Endodermal cell (in vitro differentiated cells): Measurements from ENCODE around the gene LPP. TPM values are rescaled to one million over a fixed set of nuclear protein-coding genes. Genes with fewer than 3 reads are reported as not detected.

Source experiments
- DNase-seq: peaks from one replicate; pipeline ENCODE4 v3.0.0-alpha.2; 2017
- H3K27ac ChIP-seq: 2 replicates; pipeline ENCODE4 v1.5.1; 2013; ENCODE audit warnings: mild to moderate bottlenecking, low read depth, low read length, moderate library complexity
- H3K27me3 ChIP-seq: 2 replicates; pipeline ENCODE4 v1.6.1; 2013; ENCODE audit warnings: mild to moderate bottlenecking, low read length, moderate library complexity; ENCODE audit not compliant: insufficient read depth, control insufficient read depth, poor library complexity, severe bottlenecking
- H3K36me3 ChIP-seq: 2 replicates; pipeline ENCODE4 v1.7.0; 2013; ENCODE audit warnings: mild to moderate bottlenecking, low read length, moderate library complexity; ENCODE audit not compliant: control insufficient read depth, insufficient read depth
- H3K4me1 ChIP-seq: one replicate; pipeline ENCODE4 v1.7.0; 2013; ENCODE audit warnings: low read length; ENCODE audit not compliant: control insufficient read depth, insufficient read depth
- H3K4me3 ChIP-seq: 2 replicates; pipeline ENCODE4 v1.5.1; 2013; ENCODE audit warnings: mild to moderate bottlenecking, low read length, moderate library complexity
- H3K9ac ChIP-seq: 2 replicates; pipeline ENCODE4 v1.6.1; 2013; ENCODE audit warnings: mild to moderate bottlenecking, low read length, moderate library complexity; ENCODE audit not compliant: poor library complexity, severe bottlenecking; ENCODE audit errors: extremely low read depth
- H3K9me3 ChIP-seq: 2 replicates; pipeline ENCODE4 v1.6.1; 2013; ENCODE audit warnings: mild to moderate bottlenecking, low read length, moderate library complexity; ENCODE audit not compliant: control insufficient read depth
- H3K27ac Mint-ChIP-seq: 2 replicates; pipeline ENCODE4 v1.8.0; 2020; ENCODE audit warnings: mixed read lengths
- H3K27me3 Mint-ChIP-seq: 2 replicates; pipeline ENCODE4 v1.8.0; 2021; ENCODE audit warnings: mild to moderate bottlenecking, mixed read lengths; ENCODE audit not compliant: insufficient read depth
- H3K36me3 Mint-ChIP-seq: 2 replicates; pipeline ENCODE4 v1.8.0; 2020; ENCODE audit warnings: low read depth, mixed read lengths
- H3K4me1 Mint-ChIP-seq: 2 replicates; pipeline ENCODE4 v1.8.0; 2020; ENCODE audit warnings: mixed read lengths
- H3K4me3 Mint-ChIP-seq: 2 replicates; pipeline ENCODE4 v1.8.0; 2020; ENCODE audit warnings: mild to moderate bottlenecking, moderate library complexity, mixed read lengths
- H3K9me3 Mint-ChIP-seq: 2 replicates; pipeline ENCODE4 v1.8.0; 2020; ENCODE audit warnings: mild to moderate bottlenecking, mixed read lengths
- CTCF ChIP-seq: fragments of 200-600 bp; sonication (generic); conservative IDR thresholded peaks from 2 replicates; pipeline ENCODE4 v1.5.0; 2021; ENCODE audit warnings: antibody characterized with exemption, mild to moderate bottlenecking
- WGBS, 2 experiments: methylation state at CpG; one replicate each; pipeline versions ENCODE4 v1.1.5 to v1.1.7; 2013; ENCODE audit warnings: missing lambda C conversion rate in 2 of 2, mixed read lengths in 1 of 2; ENCODE audit not compliant: insufficient coverage in 1 of 2, insufficient read length in 1 of 2; 5-methylcytosine and 5-hydroxymethylcytosine counted together
- total RNA-seq, 2 donors: library from RNA; stranded (reverse); fragmentation: NEBNext Ultra II Directional in 1 of 2; extraction: Animal tissue kit (Norgen Biotek cat#: 25700) in 1 of 2; gene quantifications; 2 replicates in 1 of 2; 3 replicates in 1 of 2; pipeline ENCODE4 v1.2.1, GENCODE V29; 2021

Gene LPP
- total RNA-seq, 2 donors from 2014 or later, result 78.0 to 105 TPM

DNA sequence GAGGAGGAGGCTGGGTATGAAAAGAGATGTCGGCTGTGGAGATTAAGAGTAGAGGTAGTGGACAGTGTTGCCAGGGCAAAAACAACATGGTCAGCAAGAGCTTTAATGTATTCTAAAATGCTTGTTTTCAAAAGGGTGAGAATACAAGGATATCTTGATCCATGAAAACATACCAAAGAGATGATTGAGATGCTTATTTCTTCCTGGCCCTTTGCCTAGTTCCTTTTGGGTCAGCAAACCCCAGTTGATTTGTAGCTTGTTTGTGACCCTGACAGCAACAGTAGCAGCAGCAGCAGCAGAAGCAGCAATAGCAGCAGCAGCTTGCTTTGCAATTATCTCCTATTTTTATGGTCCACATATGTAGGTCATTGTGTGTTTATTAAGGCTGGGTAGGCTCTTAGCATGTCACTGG, 337.3 kb downstream of the LPP start:
- Histone ChIP-seq H3K27ac (no peak overlapping the region), H3K4me1 (no peaks in the 10 kb centered on the region), H3K36me3 (peaks cover 41% of the 10 kb centered on the region), H3K4me3 (no peak overlapping the region), H3K9ac (no peak overlapping the region), H3K9me3 (no peaks in the 10 kb centered on the region), H3K27me3 (no peaks in the 10 kb centered on the region)
- no peak for TF ChIP-seq CTCF
- H3K27ac Mint-ChIP-seq, result no peak overlapping the region
- peaks cover 16% of the 10 kb centered on the region for H3K36me3 Mint-ChIP-seq
- no peak overlapping the region for H3K4me3 Mint-ChIP-seq
- 82 to 96% methylated on average over 1 of the region's 1 CpG for WGBS, 2 experiments
- no peaks in the 10 kb centered on the region for H3K9me3 Mint-ChIP-seq
- peaks cover 4% of the 10 kb centered on the region for H3K4me1 Mint-ChIP-seq
- DNase-seq, result no peak
- no peaks in the 10 kb centered on the region for H3K27me3 Mint-ChIP-seq

DNA sequence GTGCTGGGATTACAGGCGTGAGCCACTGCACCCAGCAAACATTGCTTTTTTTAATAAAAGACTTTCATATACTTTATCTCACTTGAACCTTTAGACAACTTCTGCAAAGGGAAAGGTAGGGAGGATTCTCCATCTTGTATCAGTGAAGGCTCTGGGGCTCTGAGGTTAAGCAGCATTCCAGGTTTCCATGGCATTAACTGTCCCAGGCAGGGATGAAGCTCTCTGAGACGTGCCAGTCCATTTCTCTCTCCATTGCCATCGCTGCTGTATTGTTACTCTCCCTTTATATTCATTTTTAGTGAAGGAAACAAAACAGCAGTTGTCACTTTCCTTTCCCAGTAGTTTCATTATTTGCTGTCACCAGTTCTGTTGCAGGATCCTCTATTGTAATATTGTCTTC, 342.4 kb downstream of the LPP start:
- Mint-ChIP-seq H3K27me3 (no peaks in the 10 kb centered on the region), H3K9me3 (no peaks in the 10 kb centered on the region), H3K36me3 (no peaks in the 10 kb centered on the region), H3K4me3 (no peak overlapping the region), H3K27ac (no peak overlapping the region), H3K4me1 (peaks cover 4% of the 10 kb centered on the region)
- Histone ChIP-seq H3K4me1 (no peaks in the 10 kb centered on the region), H3K27ac (no peak overlapping the region), H3K27me3 (no peaks in the 10 kb centered on the region), H3K4me3 (no peak overlapping the region), H3K9me3 (peaks cover 4% of the 10 kb centered on the region), H3K9ac (no peak overlapping the region), H3K36me3 (peaks cover 16% of the 10 kb centered on the region)
- TF ChIP-seq CTCF, result no peak
- no peak for DNase-seq
- 88 to 100% methylated on average over 2 to 3 of the region's 3 CpGs for WGBS, 2 experiments

GRCh38 chr3:188497021-188497420, 343.1 kb downstream of the LPP start:
- 87 to 100% methylated on average over 1 to 3 of the region's 4 CpGs for WGBS, 2 experiments
- DNase-seq, result no peak
- peaks cover 4% of the 10 kb centered on the region for H3K9me3 ChIP-seq
- Mint-ChIP-seq H3K4me1 (peaks cover 4% of the 10 kb centered on the region), H3K27me3 (no peaks in the 10 kb centered on the region), H3K4me3 (no peak overlapping the region), H3K27ac (no peak overlapping the region), H3K36me3 (no peaks in the 10 kb centered on the region), H3K9me3 (peaks cover 3% of the 10 kb centered on the region)
- no peaks in the 10 kb centered on the region for H3K27me3 ChIP-seq
- no peak overlapping the region for H3K4me3 ChIP-seq
- no peak overlapping the region for H3K27ac ChIP-seq
- H3K4me1 ChIP-seq, result no peaks in the 10 kb centered on the region
- no peak overlapping the region for H3K9ac ChIP-seq
- peaks cover 13% of the 10 kb centered on the region for H3K36me3 ChIP-seq
- no peak for TF ChIP-seq CTCF
